ENCODE results near the gene RYK. TPM values are rescaled to one million over a fixed set of nuclear protein-coding genes. Genes with fewer than 3 reads are reported as not detected.
"Not testable (repeated sequence)": the region's sequence is repeated elsewhere in the genome, so short reads cannot be mapped to it uniquely, and the experiment has no call there.

The RYK gene
- total RNA-seq = 8.3 TPM in 2 replicates

DNA sequence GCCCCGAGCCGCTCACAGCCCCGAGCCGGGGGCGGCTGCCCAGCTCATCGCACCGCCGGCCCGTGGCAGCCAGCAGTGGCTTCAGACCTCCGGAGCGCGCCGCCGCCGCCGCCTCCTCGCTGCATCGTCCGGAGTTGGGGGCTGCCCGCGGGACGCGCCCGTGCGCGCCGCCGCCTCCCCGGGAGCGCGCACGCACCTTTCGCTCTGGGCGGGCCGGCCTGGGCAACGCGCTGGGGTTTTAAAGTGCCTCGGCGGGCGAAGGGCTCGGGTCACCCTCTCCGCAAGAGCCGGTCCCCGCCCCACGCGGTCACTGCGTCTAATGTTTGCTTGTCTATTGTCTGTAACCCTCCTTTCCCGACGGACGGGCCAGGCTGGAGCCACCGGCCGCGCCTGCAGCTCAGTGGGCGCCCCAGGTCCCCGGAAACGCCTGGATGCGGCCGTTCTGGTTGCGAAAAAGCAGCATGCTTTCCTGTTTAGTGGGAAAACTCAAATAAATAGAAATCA is at the start of gene RYK:
Gene RYK (minus strand): TSS at position 143 of the 504 bp plus-strand sequence. CDS start 205 bp downstream, outside the sequence.
- intact Hi-C loops (cut with micrococcal nuclease) = loop anchor here (2.0 to 5.0 kb wide), 3 partner anchors 38 to 236 kb away; partner anchors contain the start of gene CEP63

- intact Hi-C loops (cut with micrococcal nuclease) = loop anchor here (10.0 kb wide), 1 partner anchor 725 kb away; the partner anchor contains the start of gene CDV3
Measured at GRCh38 chr3:134299888-134300206, 49.2 kb upstream of the RYK start.

DNA sequence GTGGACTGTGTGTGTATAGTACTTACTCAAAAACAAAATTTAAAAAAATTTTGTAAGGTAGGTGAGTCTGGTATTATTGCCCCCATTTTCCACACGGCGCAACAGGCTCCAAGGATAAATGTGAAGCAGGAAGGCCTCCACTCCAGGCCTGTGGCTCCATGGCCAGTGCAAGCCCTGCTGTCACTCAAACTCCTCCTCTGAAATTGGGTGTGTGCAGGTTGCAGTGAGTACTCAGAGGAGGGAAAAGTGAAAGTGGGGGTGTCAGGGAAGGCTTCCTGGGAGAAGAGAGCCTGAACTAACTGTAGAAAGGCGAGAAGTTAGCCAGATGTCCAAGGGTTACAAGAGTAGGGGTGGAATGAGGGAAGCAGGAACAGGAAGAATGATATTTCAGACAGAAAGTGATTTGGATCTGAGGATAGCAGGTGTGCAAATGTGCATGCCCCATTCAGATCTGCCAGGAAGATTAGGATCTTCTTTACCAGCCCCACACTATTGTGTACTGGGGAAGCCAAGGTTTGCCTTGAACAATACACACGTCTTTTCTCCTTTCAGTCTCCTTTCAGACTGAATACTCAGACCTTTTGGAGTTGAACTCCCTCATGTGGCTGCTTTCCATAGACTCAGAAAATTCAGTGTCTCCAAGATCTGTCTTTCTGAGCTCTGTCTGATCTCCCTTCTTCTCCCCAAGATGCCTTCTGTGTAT is 48.7 kb upstream of the RYK start:
- intact Hi-C loops (cut with micrococcal nuclease) = loop anchor here (10.0 kb wide), 1 partner anchor 725 kb away; the partner anchor contains the start of gene CDV3

DNA sequence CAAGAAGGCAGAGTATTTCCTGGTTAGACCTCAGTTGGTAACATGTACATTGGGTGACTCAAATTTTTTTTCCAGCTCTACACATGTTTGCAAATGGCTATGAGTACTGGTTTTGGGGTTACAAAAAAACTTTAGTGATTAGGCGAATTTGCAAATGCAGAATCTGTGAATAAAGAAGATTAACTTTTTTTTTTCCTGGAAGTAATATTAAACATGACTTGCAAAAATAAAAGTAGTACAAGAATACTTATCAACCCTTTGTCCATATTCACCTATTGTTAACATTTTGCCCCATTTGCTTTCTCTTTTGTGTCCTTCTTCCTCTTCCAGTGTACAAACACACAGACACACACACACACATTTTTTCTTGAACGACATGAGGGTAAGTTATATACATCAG is 47.6 kb upstream of the RYK start:
- intact Hi-C loops (cut with micrococcal nuclease) = loop anchor here (10.0 kb wide), 1 partner anchor 723 kb away; the partner anchor contains the start of gene CDV3

GRCh38 chr3:134296616-134297015 is 46.0 kb upstream of the RYK start:
- intact Hi-C loops (cut with micrococcal nuclease) = loop anchor here (10.0 kb wide), 1 partner anchor 722 kb away; the partner anchor contains the start of gene CDV3

GRCh38 chr3:134295930-134296329 is 45.3 kb upstream of the RYK start:
- intact Hi-C loops (cut with micrococcal nuclease) = loop anchor here (2.0 to 10.0 kb wide), 2 partner anchors 45 to 721 kb away; partner anchors contain the start of genes CDV3 and RYK

- intact Hi-C loops (cut with micrococcal nuclease) = loop anchor here (2.0 to 10.0 kb wide), 2 partner anchors 44 to 720 kb away; partner anchors contain the start of genes CDV3 and RYK
Measured at GRCh38 chr3:134294302-134295280, 43.9 kb upstream of the RYK start.

- intact Hi-C loops (cut with micrococcal nuclease) = loop anchor here (10.0 kb wide), 1 partner anchor 717 kb away; the partner anchor contains the start of gene CDV3
Measured at GRCh38 chr3:134291319-134292254, 40.9 kb upstream of the RYK start.

DNA sequence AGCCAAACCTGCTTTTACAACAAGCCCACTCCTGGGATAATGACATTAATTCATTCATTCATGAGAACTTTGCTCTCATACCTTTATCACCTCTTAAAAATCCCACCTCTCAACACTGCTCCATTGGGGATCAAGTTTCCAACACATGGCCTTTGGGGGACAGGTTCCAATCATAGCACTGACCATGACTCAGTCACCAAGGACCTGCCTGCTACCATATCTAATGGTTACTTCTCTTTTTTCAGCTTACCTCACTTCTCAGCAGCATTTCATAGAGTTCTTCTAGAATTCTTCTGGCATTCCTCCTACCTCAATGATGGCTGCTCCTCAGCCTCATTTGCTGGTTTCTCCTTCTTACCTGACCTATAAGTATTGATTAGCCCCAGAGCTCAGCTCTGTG is 36.9 kb upstream of the RYK start:
- intact Hi-C loops (cut with micrococcal nuclease) = no loop called here

GRCh38 chr3:134284438-134284837 is 33.8 kb upstream of the RYK start:
- intact Hi-C loops (cut with micrococcal nuclease) = no loop called here

DNA sequence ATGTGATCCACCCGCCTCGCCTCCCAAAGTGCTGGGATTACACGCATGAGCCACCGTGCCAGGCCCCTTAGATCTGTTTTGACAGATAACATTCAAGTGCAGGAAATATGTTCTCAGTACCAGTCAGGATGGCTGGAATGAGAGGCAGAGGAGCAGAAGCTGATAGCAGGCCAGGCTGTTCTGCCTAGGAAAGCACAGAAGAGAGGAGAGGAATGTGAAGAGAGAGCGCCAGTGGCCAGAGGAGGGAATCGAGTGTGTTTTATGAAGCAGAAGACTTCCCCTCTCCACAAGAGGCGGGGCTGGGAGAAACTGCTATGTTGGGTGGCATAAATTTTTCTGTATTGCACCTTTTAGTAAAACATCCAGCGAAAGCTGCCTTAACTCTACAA is 32.0 kb upstream of the RYK start:
- intact Hi-C loops (cut with micrococcal nuclease) = no loop called here

DNA sequence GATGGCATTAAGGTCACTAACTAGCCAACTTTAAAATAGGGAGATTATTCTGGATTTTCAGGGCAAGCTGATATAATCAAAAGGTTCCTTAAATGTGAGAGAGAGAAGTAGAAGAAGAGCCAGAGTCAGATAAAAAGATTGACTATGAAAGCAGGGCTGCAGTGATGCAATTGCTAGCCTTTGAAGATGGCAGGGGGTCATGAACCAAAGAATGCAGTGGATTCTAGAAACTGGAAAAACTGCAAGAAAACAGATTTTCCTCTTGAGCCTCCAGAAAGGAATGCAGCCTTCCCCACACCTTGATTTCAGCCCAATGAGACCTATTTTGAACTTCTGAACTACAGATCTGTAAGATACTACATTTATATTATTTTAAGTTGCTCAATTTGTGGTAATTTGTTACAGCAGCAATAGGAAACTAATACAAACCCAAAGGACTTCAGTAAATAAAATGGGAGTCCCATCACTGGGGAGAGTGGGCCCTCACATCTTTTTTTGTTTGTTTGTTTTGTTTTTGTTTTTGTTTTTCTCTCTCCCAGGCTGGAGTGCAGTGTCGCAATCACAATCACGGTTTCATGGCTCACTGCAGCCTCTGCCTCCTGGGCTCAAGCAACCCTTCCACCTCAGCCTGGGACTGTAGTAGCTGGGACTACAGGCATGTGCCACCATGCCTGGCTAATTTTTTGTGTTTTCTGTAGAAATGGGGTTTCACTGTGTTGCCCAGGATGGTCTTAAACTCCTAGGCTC is 31.4 kb upstream of the RYK start:
- intact Hi-C loops (cut with micrococcal nuclease) = no loop called here

DNA sequence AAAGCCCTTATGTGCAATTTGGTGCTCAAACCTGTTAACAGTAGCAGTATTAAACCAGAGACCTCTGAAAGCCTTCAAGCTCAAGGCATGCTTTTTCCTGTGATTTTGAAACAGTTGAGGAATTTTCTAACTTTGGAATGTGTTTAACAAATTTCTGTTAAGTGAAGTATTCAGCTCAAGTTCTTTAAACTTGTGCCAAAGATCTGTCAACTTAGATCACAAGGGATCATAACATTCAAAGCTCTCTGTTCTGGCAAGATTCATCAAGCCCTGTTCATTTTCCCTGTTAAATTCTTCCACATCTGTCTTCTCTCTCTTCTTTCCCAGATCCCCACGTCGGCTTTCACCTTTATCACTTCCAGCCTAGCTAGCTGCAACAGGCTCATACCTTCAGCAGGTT is 28.8 kb upstream of the RYK start:
- intact Hi-C loops (cut with micrococcal nuclease) = no loop called here

- intact Hi-C loops (cut with micrococcal nuclease) = no loop called here
Measured at GRCh38 chr3:134277066-134277660, 26.5 kb upstream of the RYK start.

- intact Hi-C loops (cut with micrococcal nuclease) = no loop called here
Measured at GRCh38 chr3:134276086-134276485, 25.4 kb upstream of the RYK start.

GRCh38 chr3:134275110-134275509 is 24.5 kb upstream of the RYK start:
- intact Hi-C loops (cut with micrococcal nuclease) = not testable (repeated sequence)

- intact Hi-C loops (cut with micrococcal nuclease) = no loop called here
Measured at GRCh38 chr3:134274571-134274970, 23.9 kb upstream of the RYK start.

GRCh38 chr3:134267996-134268395 is 17.3 kb upstream of the RYK start:
- intact Hi-C loops (cut with micrococcal nuclease) = no loop called here

DNA sequence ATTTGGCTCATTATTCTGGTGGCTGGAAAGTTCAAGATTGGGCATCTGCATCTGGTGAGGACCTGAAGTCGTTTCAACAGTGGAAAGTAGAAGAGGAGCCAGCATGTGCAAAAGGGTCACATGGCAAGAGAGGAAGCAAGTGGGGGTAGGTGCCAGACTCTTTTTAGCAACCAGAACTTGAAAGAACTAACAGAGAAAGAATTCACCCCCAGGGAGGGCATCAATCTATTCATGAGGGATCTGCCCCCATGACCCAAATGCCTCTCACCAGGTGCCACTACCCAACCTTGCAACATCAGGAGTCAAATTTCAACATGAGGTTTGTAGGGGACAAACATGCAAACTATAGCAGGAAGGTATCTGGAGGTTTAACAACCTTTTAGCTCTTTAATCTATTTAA is 10.3 kb upstream of the RYK start:
- intact Hi-C loops (cut with micrococcal nuclease) = no loop called here

All from T-helper 2 cell treated with Interferon-gamma antibody and Interleukin-4, amounts not matched to agents 100 ng/mL and 5 ng/mL, for 36 hours (primary cell).